Stimulated activated CD4-positive, alpha-beta T cell treated with anti-CD3 and anti-CD28 coated beads, TNF-alpha, amount 100 ng/mL, for 24 hours (primary cell): ENCODE measurements around the gene MSH6.
A peak's percentile ranks its signal among the peaks of the same experiment; 100 is the strongest.

Source experiments
- DNase-seq, 3 experiments: peaks; one replicate each; pipeline ENCODE4 v3.0.0-alpha.2; 2020; ENCODE audit warnings: low read depth in 3 of 3

MSH6 gene, protein sequence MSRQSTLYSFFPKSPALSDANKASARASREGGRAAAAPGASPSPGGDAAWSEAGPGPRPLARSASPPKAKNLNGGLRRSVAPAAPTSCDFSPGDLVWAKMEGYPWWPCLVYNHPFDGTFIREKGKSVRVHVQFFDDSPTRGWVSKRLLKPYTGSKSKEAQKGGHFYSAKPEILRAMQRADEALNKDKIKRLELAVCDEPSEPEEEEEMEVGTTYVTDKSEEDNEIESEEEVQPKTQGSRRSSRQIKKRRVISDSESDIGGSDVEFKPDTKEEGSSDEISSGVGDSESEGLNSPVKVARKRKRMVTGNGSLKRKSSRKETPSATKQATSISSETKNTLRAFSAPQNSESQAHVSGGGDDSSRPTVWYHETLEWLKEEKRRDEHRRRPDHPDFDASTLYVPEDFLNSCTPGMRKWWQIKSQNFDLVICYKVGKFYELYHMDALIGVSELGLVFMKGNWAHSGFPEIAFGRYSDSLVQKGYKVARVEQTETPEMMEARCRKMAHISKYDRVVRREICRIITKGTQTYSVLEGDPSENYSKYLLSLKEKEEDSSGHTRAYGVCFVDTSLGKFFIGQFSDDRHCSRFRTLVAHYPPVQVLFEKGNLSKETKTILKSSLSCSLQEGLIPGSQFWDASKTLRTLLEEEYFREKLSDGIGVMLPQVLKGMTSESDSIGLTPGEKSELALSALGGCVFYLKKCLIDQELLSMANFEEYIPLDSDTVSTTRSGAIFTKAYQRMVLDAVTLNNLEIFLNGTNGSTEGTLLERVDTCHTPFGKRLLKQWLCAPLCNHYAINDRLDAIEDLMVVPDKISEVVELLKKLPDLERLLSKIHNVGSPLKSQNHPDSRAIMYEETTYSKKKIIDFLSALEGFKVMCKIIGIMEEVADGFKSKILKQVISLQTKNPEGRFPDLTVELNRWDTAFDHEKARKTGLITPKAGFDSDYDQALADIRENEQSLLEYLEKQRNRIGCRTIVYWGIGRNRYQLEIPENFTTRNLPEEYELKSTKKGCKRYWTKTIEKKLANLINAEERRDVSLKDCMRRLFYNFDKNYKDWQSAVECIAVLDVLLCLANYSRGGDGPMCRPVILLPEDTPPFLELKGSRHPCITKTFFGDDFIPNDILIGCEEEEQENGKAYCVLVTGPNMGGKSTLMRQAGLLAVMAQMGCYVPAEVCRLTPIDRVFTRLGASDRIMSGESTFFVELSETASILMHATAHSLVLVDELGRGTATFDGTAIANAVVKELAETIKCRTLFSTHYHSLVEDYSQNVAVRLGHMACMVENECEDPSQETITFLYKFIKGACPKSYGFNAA (N-terminal part only)

DNA sequence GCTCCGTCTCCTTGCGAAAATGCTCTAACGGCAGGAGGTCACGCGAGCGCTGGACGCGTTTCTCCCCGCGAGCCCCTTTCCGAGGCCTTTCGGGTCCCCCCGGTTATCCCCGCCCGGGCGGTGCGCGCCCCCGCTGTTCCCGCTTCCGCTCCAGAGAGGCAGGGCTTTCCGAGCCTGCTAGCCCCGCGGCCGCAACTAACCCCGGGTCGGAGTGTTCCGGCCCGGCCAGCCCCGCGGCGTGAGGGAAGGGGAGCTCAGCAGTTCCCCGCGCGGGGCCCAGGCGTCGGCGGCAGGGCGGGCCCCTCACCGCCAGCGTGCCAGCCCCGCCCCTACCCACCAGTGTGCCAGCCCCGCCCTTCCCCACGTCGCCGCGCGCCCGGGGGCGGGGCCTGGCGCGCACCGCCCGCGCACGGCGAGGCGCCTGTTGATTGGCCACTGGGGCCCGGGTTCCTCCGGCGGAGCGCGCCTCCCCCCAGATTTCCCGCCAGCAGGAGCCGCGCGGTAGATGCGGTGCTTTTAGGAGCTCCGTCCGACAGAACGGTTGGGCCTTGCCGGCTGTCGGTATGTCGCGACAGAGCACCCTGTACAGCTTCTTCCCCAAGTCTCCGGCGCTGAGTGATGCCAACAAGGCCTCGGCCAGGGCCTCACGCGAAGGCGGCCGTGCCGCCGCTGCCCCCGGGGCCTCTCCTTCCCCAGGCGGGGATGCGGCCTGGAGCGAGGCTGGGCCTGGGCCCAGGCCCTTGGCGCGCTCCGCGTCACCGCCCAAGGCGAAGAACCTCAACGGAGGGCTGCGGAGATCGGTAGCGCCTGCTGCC, at the start of gene MSH6:
Gene MSH6 (plus strand): TSS at position 475 of the 815 bp plus-strand sequence. CDS start 89 bp downstream, at position 564.
- peak; percentile 69 to 86 (median 80) for DNase-seq

DNA sequence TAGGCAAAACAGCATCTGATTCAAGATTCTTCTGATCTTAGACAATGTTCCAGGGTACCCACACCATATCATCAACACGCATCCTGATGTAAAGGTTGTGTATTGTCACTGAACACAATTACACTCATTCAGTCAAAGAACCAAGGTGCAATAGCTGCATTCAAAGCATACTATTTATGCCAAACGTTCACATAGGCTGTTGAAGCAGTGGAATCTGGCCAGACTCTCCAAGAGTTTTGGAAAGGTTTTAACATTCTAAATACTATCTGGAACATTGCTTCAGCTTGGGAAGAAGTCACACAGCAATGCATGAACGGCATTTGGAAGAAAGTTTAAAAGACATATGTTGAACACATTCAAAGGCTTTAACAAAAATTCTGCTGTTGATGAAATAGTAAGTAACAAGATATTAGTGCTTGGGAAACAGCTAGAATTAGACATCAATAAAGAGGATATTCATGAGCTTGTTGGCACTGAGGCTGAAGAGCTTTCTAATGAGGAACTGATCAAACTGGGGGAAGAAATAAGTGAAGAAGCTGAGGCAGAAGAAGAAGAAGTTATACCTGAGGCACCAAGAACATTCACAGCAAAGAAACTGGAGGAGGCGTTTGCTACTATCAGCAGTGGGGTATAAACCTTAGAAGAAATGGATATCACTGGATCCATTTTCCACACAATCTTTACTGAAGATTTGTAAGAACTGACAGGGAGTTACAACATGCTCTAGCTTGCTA, 47.6 kb upstream of the MSH6 start:
- no peak for DNase-seq

DNA sequence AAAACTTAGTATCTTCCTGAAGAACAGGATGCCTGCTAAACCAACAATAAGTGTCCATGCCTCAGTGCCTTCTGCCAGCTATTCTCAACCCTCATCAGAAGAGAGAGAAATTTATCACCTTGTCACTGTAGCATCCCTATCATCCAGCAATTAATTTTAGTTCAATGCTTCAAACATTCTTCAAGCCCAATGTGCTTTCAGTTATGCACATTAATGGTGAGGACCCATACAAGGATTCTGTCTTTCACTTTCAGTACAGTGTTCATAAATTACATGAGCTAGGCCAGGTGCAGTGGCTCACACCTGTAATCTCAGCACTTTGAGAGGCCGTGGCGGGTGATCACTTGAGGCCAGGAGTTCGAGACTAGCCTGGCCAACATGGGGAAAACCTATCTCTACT, 47.0 kb upstream of the MSH6 start:
- DNase-seq, result no peak

DNA sequence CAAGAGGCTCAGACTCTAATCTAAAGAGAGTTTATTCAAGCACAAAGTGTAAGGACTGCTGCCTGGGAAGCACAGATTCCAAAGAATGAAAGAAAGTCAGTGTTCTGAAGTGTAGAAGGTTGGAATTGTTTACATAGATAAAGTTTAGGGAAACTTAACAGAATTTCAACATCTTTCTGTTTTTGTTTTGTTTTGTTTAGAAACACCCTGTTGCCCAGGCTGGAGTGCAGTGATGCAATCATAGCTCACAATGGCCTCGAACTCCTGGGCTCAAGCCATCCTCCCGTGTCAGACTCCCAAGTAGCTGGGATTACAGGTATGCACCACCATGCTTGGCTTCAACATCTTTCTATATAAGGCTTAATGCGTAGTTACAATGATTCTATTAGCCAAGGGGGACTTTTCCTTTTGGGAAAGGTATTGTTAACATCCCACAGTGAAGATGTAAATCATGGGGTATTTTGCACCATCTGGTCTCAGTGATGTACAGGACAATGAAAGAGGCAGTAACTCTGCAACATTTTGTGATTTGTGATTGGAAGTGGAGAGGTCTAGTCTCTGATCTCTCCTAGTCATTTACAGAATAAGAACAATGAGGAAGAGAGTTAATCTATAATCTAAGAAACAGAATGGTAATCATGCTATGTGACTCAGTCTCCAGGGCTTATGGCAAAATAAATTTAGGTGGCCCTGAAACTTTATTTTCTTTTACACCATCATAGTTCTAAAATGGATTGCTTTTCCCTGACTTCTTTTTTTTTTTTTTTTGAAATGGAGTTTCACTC, 45.6 kb upstream of the MSH6 start:
- no peak for DNase-seq

DNA sequence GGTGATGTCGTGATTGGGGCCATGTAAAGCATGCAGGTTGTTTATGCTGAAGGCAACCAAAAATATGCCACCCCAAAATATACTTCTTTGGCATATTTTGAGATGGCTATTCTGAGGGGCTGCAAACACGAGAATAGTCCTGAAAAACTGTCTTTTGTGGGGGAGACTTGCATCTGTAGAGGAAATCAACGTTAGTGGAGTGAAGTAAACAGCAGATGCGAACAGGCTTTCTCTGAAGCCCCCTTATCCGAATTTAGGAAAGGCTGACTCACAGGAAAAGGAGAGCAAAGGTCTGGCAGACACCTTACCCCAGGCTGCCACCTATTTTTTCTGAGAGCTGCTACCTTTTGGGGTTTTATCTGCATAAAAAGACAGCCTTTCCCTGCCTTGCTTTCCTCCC, 44.6 kb upstream of the MSH6 start:
- DNase-seq, result no peak

DNA sequence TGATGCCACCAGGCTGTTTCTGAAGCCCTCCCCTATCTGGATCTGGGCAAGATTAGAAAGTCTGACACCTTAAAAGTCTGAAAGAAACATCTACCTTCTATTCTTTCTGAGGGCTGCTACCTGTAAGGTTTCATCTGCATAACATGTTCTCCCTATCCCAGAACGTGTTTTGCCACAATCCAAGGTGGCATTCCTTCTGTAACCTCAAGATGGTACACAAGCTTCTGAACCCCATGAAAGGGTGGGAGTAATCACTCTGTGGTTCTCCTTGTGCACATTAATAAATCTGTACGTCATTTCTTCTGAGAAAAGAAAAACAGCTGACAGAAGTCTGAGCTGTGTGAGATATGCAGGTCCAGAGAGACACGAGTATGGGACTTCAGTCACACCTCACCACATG, 41.8 kb upstream of the MSH6 start:
- DNase-seq, result no peak

DNA sequence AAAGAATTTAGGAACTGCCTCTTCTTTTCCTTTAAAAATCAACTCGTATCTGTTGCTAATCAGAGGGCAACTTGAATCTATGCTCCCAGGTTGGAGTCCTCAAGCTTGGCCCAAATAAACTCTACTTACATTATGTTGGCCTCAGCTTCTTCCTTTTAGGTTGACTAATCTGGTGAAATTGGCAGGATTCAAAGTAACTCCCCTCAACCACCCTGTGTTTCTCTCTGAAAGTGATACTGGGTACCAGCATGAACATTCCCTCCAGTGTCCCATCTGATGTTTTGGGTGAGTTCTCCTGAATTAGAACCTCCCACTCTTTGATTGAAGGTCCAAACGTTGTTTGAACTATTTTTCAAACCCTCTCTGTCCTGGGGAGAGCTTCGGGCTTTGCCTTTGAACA, 41.3 kb upstream of the MSH6 start:
- DNase-seq, result no peak

DNA sequence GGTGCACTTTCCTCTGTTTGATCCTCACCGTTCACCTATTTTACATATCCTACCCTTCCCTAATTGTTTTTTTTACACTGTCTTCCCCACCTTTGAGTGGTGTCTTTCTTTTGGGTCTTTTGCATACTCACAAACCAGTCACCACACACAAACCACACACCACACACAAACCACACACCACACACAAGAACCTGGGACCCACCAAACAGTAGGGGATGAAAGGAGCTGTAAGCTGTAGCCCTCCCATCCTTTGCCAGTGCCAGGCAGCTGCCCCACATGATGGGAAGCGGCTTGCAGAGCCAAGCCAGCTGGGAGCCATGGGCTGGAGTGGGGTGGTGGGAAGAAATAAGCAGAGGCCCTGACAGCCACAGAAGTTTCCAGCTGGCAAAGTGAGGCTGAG, 38.9 kb upstream of the MSH6 start:
- DNase-seq, result no peak

DNA sequence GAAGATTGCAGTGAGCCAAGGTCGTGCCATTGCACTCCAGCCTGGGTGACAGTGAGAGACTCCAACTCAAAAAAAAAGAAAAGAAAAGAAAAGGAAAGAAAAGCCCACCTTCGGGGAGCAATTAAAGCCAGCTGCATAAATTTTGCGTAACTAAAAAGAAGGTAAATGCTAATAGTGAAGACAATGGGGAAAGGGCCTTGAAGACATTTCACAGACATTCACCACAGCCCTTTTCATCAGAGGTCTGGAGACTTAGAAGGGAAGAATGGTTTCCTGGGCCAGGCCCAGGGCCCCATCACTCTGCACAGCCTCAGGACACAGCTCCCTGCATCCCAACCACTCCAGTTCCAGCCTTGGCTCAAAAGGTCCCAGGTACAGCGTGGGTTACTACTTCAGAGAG, 35.1 kb upstream of the MSH6 start:
- DNase-seq, result no peak

DNA sequence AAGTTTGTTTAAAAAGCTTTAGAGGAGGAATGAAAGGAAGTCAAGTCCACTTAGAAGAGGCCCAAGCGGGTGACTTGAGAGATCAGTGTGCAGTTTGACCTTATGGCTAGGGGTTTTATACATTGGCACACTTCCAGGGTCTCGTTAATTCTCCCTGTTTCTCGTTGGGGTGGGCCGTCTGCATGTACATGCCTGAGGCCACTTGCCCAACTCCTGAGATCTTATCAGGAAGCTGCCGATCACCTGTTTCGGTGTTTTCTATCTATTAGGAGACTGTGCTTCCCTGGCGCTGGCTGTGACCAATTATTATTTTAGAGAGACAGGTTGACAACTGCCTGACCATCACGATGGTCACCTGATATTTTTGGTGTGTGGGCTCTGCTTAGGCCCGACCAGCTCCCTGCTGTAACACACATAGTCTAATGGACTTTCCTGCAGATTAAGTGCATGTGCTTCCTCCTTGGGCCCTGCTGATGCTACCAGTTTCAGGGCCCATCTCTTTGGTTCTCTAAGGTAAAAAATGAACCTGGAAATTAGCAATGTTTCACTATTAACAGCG, 31.0 kb upstream of the MSH6 start:
- no peak for DNase-seq

DNA sequence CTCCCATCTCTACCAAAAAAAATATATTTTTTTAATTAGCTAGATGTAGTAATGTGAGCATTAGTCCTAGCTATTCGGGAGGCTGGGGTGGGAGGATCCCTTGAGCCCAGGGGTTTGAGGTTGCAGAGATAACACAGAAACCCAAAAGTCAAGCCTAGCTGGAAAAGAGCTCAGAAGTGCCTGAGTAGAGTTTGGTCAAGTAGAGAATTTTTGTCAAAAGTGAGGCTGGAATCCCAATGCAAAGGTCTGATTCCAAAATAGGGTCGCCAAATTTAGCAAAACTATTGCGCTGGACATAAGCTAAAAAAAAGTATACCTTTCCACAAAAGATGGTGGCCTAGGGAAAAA, 15.5 kb upstream of the MSH6 start:
- DNase-seq, result no peak

DNA sequence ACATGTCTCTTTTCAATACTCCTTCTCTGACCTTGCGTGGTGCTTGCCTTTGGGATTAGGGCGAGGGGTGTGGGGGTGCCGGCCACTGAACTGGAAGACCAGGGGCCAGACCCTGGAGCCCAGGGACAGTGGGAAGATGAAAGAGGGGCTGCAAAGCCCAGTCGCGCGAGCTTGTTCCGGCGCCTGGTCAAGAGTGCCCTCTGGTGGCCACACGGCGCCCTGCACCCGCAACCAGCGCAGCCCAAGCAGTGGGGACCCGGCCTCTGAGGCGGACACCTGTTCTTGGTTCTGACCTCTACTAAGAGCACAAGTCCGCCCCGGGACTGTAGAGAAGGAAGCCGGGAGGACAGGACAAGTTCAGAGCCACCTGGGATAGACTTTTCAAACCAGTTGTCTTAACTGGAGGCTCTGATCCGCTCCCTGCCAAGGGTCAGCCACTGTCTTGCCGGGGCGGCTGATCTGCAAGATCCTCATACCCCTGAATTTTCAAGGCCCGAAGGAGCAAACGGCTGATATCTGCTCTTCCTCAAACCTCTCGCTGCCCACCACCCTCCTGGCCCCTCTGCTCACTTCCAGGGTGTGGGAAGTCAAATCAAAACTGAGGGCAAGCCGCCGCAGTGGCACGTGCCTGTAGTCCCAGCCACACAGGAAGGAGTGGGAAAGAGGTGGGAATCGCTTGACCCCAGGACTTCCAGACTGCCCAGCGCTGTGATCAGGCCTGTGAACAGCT, 14.9 kb upstream of the MSH6 start:
- peak; percentile 38 to 65 (median 61) for DNase-seq

DNA sequence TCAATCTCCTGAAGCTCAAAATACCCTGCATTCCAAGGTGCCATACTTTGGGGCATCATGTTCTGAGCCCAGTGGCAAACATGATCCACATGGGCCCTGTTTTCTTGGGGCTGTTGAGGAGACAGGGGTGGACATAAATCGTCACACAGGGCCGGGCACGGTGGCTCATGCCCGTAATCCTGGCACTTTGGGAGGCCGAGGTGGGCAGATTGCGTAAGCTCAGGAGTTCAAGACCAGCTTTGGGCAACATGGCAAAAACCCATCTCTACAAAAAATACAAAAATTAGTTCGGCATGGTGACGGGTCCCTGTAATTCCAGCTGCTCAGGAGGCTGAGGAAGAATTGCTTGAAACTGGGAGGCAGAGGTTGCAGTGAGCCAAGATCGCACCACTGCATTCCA, 13.6 kb upstream of the MSH6 start:
- no peak for DNase-seq

DNA sequence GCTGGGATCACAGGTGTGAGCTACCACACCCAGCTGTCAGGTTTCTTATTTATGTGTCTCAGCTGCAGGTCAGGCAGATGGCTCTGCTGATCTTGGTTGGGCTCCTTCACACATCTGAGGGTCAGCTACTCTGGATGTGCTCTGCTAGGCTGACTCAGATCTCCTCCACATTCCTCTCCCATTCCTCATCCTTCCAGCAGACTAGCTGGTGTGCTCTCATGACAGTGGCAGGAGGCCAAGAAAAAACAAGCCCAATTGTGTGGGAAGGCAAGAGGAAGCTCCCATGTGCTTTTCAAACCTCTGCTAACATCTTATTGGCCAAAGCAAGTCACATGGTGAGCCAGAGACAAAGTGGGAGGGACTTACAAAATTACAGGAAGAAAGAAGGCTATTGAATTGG, 11.7 kb upstream of the MSH6 start:
- DNase-seq, result no peak

DNA sequence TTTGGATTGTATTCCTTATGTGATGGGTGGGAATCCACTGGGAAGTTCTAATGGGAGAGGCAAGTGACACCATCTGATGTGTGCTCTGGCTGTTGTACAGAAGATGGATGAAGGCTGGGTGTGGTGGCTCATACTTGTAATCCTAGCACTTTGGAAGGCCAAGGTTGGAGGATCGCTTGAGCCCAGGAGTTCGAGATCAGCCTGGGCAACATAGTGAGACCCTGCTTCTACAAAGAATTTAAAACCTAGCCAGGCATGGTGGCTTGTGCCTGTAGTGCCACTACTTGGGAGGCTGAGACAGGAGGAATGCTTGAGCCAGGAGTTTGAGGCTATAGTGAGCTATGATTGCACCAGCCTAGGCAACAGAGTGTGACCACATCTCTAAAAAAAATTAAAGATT, 10.6 kb upstream of the MSH6 start:
- DNase-seq, result no peak

DNA sequence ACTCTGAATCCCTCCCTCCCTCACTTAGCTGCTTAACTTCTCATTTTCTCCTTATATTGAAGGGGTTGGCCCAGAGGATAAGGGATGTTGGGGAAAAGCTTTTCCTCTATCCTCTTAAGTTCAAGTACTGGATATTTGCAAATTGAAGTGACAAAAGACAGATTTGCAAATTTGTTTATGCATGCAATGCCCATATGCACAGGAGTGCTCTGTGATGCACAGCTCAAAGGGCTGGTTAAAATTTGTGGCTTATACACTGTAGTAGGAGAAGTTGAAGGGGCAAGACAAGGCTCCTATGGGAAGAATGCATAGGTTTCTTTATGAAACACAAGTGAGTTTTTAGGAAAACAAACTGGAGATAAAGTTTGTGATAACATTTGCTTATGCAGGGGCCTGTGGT, 8.4 kb upstream of the MSH6 start:
- no peak for DNase-seq

DNA sequence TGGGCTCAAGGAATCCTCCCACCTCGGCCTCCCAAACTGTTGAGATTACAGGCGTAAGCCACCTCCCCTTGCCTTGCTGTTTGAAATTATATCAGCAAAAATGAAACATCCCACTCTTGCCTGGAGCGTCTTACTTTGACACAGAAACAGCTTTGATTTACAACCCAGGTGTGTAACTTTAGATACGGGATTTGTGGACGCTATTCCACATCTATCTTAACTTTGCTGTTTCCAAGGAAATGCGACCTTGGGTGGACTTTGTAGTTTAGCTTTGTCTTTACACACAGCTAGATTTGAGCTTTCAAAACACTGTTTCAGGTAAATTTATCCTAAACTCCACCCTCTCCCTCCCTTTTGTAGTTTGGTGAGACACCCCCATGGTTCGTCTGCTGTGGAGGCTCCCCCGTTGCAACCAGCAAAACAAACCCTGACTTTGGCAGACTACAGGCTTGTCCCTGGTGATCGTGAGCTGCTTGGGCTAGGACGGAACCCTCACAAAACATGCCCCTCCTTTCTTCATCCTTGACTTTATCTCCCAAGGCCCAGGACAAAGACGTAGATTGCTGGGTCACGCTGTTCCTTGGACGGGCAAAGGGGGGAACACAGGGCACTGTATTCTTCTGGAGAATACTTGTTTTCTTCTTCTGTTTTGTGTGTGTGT, 5.5 kb upstream of the MSH6 start:
- DNase-seq, result no peak

DNA sequence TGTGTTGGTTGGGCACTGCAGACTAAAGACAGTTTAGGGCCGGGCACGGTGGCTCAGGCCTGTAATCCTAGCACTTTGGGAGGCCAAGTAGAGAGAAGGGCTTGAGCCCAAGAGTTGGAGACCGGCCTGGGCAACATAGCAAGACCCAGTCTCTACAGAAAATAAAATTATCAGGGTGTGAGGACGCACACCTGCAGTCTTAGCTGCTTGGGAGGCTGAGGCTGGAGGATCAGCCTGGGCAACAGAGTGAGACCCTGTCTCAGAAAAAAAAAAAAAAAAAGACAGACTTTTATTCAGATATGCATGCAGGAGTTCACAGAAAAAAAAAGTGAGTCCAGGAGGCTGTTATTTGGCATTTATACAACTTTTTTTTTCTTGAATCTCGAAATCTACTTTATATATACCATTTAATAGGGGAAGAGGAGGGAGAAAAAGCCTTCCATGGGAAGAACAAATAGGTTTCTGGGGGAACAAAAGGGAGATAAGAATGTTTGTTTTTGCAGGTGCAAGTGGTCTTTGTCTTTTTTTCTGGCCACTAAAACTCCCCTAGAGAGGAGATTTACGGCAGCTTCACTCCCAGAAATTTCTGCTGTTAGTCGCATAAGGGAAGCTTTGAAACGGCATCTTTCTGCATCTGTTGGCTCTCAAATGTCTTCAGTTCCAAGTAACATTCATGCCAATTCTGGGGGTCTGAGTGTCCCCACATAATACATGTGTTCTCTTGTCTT, 4.1 kb upstream of the MSH6 start:
- DNase-seq, result no peak
